HG02973 (cell line): Measurements from ENCODE around the gene ANKRD44.
A peak's percentile ranks its signal among the peaks of the same experiment; 100 is the strongest.
"Not testable (repeated sequence)": the region's sequence is repeated elsewhere in the genome, so short reads cannot be mapped to it uniquely, and the experiment has no call there.

Experiments
- ATAC-seq: cut with Tn5 transposase; IDR thresholded peaks from one replicate; pipeline ENCODE4 v1.9.1; 2021; ENCODE audit warnings: moderate library complexity; ENCODE audit not compliant: unreplicated experiment

Gene ANKRD44

DNA sequence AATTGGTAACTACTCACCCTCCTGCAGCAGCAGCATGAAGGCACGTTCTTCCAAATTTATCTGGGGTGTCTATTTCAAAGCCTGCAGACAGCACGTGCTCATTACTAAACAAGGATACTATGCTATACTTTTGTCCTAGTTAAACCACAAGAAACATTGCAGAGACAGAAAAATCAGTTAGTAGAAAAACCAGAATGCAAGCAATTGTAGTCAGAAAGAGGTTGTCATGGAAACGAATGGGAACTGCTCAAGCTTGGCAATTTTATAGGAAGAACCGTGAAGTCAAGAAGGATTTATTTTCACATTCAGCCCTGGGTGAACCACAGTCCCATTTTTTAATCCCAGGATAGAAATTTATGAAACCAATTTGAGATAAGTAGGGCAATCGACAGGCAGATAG is 221.9 kb downstream of the ANKRD44 start:
- no peak for ATAC-seq

DNA sequence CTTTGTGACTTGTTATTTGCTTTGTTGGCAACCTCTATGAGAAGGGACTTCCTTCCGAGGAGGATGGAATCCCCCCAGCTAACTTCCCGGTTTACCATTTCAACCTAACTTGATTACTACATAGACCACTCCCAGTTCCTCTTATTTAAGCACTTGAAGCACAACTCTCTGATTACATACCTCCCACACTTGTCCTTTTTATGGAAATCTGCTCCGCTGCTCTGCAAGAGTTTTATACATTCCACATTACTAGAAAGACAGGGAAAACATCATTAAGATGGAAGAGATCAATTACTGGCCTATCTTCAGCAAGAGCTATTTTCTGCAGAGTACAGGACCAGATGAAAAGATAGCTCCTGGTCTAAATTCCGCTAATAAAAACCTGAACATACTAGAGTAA is 224.1 kb downstream of the ANKRD44 start:
- ATAC-seq: peak; percentile 62

DNA sequence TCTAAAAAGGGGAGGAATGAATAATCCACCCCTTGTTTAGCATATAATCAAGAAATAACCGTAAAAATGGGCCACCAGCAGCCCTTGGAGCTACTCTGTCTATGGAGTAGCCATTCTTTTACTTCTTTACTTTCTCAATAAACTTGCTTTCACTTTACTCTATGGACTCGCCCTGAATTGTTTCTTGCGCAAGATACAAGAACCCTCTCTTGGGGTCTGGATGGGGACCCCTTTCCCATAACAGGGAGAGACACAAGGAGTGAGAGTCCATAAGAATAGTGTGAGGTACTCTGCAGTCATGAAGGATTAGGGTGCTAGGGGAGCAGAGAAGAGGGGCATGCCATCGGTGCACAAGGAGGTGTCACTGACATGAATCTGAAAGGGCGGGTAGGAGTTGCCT is 224.9 kb downstream of the ANKRD44 start:
- ATAC-seq: no peak

DNA sequence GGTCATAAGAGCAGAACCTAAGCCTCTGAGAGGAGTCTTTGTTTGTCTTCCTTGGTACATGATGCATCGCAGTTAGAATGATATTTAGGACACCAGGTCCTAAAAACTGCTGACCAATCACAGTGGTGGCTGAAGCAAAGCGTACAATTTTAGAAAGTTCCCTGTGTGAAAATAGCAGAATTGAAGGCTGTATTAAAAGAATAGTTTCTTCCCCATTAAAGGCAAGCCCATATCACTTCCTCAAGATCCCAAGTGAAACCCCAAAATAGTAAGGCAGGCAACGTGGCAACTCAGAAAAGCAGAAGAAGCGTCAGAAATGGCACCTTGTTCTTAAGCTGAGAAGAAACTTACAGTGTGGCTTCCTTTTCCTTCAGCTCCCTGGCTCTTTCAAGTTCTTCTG is 229.3 kb downstream of the ANKRD44 start:
- no peak for ATAC-seq

DNA sequence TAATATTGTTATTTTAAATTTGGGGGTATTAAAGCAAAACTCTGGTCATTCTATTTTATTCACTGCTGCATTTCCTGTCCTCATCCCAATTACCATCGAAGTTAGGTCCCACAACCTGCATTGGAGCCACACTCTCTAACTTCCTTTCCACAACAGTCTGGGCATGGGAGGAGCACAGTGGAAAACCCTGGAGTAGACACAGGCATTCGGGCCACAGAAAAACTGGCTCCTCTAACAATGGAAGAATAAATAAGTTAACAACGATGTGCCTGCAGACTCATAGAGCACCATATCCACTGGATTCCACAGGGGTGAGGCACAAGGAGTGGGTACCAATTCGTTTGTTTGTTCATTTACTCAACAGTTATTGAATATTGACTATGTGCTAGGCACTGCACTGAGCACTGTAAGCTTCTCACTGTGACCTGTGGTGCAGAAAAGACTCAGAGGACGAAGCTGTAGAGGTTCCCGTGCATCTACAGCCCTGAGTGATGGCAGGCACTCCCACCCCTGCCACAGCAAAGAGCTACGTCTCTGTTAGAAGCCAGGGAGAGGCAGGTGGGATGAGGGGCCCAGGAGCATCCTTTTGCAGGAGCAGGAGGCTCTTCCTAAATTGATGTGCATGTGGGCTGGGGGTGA is 229.9 kb downstream of the ANKRD44 start:
- ATAC-seq: no peak

DNA sequence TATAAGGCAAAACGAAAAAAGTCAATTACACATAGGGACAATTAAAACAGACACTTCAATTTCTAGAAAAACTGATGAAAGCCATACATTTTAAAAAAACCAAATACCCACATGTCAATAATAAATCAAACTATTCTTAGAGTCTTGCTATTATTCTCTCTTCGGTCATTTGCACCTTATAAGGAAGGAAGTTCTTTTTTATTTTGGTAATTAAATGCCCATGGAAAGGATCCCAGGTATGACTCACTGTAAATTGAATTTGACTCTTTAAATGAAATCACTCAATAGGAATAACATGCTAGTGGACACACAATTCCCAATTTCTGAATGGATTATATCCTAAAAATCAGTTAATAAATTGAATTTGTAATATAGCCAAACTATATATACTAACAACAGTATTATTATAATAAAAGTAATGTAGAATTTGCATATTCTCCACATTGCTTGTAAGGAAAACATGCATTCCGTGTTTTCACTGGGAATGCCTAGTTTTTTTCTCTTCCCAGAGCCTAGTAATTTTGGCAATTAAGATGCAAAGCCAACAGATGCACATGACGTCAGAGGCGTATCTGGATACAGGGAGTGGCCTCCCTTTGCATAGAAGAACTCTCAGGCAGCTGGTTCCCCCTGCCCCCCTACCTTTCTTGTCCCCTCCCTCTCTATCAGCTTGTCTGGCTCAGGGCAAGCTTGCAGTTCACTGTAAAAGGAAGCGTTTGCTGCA is 230.6 kb downstream of the ANKRD44 start:
- ATAC-seq: no peak

DNA sequence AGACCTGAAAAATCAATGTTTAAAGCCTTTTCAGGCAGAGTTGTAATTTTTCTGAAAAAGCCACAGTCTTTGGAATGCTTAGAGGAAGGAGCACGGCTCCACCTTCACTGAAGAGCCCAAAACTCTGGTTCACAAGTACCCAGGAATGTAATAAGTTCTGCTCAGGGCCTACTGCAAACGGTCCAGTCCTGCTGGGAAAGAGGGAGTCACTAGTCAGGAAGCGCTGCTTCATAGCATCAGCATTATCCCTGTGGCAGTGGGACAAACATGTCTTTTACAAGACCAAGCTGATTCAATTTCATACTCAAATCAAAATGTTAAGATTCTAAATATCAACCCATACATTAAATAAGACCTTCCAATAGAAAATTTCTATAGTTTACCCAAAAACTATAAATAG is 231.2 kb downstream of the ANKRD44 start:
- no peak for ATAC-seq

DNA sequence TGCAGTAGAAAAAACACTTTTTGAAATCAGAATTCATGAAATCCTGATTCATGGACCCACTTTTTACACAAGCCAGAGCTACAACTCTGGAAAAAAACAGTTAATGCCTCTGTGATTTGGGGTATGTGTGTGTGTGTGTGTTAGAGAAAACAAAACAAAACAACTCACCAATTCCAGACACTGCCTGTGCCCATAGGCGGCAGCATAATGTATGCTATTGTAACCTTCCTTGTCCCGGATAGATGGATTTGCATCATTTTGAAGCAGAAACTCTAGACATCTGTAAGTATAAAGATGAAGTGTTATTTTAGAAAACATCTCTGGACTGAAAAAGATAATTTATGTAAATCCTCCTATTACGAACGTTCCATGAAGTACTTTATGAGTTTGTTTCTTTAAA is 232.0 kb downstream of the ANKRD44 start:
- no peak for ATAC-seq

DNA sequence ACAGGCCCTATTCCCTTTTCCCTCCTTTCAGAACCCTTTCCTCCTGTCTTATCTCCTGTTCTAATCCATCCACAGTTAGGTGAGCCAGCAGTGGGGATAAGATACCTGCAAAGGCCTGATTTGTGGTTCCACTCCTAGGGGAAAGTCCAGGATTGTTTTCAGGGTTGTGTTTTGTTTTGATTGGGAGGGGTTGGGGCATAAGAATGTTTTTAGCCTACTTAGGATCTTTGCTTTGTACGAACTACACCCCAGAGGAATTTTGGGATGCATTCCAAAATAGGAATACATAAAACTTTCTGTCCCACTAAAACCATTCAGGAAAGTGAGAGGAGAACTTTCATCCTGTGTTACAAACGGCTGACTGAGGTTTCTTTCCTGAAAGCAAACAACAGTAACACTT is 233.2 kb downstream of the ANKRD44 start:
- no peak for ATAC-seq

DNA sequence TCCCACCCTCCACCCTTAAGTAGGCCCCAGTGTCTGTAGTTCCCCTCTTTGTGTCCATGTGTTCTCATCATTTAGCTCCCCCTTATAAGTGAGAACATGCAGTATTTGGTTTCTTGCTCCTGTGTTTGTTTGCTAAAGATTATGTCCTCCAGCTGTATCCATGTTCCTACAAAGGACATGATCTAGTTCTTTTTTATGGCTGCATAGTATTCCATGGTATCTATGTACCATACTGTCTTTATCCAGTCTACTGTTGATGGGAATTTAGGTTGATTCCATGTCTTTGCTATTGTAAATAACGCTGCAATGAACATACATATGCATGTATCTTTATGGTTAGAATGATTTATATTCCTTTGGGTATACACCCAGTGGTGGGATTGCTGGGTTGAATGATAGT is 233.9 kb downstream of the ANKRD44 start:
- no peak for ATAC-seq

DNA sequence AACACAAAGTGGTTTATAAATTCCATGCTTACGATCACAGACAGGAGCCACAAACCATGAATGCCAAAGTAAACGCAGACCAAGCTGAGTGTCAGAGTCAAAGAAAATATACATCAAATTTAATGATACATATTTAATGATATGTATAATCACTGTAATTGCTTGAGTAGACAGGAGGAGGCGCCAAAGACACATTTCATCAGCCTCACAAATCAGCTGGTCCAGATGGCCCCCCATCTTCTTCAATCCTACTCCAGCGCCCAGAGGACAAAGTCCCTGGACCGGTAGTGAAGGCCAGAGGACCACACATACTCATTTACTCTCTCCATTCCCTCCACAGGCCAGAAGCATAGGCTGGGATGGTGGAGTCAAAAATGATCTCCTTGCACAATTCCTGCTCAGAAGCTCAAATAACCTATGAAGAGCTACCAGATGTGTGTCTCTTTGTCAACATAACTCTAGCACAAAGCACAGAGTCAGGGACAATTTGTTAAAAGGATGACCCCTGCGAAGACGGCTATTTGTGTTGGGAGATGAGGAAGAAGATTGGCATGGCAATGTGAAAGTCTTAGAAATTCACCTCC is 234.7 kb downstream of the ANKRD44 start:
- no peak for ATAC-seq

DNA sequence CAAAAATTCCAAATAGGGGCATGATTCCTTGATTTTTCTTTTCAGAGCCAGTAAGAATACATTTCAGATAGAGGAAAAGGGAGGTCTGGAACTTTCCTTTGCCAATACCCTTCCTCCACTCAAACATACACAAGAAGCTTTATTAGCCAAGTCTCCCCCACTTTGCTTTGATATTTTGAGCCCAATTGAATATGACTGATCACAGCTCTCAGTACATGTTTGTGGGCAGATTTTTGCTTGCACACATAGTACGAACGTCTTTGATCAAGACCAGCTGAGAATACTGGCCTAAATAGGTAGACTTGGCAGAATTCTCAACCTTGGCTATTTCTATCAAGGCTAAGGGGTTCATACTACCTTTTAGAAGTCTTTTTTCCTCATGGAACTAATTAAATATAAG is 235.3 kb downstream of the ANKRD44 start:
- ATAC-seq: no peak

DNA sequence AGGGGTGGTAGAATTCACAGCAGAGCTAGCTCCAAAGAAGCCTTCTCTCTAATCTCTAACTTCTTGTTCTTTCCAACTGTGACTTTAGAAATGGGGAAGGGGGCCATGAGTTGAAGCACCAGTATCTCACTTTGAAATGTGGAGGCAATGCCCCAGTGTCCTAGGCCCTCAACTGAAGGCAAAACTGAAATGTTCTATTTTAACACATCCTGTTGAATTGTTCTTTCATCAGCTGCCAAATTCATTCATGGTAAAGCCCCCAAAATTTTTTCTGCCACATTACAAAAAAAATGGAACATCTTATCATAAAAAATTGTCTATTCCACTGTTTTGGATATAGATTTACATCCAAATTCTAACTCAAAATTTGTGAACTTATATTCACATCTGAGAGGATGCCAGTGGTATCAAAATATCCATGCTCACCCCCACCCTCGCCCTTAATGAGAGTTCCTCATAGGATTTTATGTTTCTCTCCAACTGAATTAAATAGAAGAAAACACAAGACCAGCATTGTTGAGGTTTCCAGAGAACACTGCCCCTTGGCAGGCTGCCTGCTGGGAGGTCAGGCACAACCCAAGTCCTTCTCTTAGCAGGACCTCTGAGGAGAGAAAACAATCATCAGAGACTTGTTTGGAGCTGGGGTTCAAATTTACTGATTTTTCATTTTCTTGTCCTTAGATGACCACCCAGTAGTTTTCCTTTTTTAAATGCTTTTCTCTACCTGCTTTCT is 236.7 kb downstream of the ANKRD44 start:
- ATAC-seq: no peak

DNA sequence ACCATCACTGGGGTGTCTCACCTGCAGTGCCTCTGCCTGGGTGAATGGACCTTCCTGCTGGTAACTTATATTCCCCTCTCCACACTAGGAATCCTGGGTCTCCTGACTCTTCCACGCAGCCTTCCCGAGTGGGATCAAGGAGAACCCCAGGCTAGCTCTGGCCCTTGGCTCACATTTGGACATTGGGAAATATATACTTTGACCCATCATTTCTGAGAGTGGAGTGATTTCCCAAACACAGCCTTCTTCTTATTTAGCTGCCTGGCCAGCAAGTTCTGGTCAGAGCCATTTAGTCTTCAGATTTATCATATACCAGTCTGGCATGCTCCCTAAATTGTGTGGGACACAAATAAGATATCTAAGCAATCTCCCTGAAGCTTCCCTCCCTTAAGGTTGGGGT is 237.3 kb downstream of the ANKRD44 start:
- ATAC-seq: no peak

DNA sequence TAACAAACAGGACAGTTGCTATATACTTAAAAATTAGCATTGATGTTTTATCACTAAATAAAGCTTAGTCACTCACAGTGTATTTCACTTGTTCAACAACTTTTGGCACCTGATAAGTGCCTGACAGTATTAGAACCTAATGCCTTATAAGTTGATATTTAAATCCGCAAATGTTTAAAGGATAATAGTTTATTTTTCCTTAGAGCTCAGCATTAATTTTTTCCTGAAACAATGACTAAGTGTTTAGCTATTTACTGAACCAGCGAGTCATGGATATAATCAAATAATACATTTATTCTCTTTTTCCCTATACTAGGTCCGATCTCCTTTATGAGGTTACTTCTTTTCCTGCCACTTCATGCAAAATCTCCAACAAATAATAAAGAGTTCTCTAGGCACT is 238.0 kb downstream of the ANKRD44 start:
- ATAC-seq: no peak

DNA sequence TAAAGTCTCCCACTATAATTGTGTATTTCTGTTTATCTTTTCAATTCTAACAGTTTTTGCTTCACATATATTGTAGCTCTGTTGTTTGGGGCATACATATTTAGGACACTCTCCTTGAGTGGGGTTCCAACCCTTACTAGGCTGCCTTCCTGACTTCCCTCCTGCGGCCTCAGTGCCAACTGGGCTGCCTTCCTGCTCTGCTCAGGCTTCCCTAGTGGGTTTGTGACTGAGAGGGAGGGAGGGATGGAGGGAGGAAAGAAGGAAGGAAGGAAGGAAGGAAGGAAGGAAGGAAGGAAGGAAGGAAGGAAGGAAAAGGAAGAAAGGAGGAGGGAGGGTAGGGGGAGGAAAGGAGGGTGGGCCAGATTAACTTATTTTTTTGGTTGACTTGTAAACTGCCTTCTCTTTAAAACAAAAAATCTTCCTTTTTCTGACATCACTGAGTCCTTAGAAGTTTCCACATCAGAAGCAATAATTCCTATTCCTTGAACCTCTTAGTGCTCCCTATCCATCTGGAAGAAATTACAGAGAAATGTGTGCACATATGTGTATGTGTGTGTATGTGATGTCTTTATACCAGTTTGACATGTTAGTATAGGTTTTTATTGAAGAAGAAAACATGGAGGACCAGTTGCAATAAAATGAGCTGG is 238.7 kb downstream of the ANKRD44 start:
- no peak for ATAC-seq

DNA sequence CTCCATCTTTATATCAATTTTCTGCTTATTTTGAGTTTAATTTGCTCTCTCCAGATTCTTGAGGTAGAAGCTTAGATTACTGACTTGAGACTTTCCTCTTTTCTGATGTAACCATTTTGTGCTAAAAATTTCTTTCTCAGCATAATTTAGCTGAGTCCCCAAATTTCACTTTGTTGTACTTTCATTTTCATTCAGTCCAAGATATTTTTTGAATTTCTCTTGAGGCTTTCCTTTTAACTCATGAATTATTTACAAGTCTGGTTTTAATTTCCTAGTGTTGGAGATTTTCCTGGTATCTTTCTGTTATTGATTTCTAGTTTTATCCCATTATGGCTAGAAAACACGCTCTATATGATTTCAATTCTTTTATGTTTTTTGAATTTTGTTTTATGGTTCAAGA is 239.4 kb downstream of the ANKRD44 start:
- no peak for ATAC-seq

DNA sequence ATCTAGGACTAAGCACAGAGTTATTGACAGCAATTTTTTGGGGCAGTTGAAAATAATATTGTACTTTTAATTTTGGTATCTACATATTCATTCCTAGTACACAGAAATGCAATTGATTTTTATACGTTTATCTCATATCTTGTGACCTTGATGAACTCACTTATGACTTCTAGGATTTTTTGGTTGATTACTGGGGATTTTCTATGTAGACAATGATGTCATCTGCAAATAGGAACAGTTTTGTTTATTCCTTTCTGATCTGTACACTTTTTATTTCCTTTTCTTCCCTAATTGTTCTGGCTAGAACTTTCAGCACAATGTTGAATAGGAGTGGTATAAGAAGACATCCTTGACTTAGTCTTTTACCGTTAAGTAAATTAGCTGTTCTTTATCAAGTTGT is 240.6 kb downstream of the ANKRD44 start:
- ATAC-seq: no peak

DNA sequence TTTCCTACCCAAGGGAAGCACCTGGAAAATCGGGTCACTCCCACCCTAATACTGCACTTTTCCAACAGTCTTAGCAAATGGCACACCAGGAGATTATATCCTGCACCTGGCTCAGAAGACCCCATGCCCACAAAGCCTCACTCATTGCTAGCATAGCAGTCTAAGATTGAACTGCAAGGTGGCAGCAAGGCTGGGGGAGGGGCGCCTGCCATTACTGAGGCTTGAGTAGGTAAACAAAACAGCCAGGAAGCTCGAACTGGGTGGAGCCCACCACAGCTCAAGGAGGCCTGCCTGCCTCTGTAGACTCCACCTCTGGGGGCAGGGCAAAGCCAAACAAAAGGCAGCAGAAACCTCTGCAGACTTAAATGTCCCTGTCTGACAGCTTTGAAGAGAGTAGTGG is 248.0 kb downstream of the ANKRD44 start:
- ATAC-seq: not testable (repeated sequence)

DNA sequence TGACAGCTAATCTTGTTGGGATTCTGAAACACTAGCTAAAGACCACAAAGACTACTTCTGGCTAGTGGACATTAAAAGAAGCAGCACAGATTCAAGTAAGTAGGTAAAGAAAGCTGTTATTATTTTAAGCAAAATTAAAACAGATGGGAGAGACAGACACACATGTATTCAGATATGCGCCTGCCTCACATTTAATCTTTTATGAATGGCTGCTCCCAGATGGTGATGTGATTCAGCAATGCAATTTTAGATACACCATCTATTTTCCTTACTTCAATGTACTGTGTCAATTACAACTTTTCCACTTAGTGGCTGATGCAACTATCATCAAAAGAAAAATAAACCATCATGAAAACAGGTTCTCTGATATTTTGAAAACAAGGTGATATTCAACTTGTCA is 251.1 kb downstream of the ANKRD44 start:
- ATAC-seq: no peak

DNA sequence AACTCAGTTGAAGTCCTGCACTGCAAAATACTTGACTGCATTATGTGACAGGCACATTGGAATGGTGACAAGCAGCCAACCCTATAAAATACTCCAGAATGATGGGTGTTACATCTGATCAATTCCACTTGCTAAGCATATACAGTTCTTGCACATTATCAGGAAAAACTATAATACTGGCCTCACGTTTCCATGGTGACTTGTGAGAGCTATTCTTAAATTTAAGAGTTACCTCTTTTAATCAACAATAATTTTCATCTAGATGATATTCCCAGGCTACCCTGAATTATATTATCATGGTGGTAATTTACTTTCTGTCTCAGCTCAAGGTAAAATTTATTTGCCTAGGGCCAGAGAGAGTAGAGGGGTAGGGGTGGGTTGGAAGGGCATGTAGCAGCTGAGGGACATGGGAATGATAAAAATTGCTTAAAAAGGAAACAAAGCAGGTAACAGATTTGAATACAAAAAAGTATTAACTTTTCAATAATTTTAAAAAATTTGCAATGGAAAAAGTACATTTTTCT is 251.7 kb downstream of the ANKRD44 start:
- no peak for ATAC-seq
